Erythroblast (primary cell): Measurements from ENCODE around the gene THRB.

Experiments used
- GATA1 ChIP-seq: IDR thresholded peaks from 2 replicates; pipeline ENCODE4 v1.6.1; 2011; ENCODE audit warnings: low read depth, mild to moderate bottlenecking, control low read depth, low read length, moderate library complexity
- POLR2A ChIP-seq: IDR thresholded peaks from 2 replicates; pipeline ENCODE4 v1.6.1; 2011; ENCODE audit warnings: mild to moderate bottlenecking, low read length

GRCh38 chr3:24332092-24332491 lies 162.6 kb downstream of the THRB start:
- TF ChIP-seq POLR2A, result no peak
- no peak for TF ChIP-seq GATA1
